GM18499 (cell line): ENCODE data around the gene NARS2.
"Not testable (repeated sequence)": the region's sequence is repeated elsewhere in the genome, so short reads cannot be mapped to it uniquely, and the experiment has no call there.

Experiments
- ATAC-seq: cut with Tn5 transposase; IDR thresholded peaks from one replicate; pipeline ENCODE4 v1.9.1; 2021; ENCODE audit warnings: moderate number of reproducible peaks; ENCODE audit not compliant: insufficient read depth, unreplicated experiment

The NARS2 gene, protein sequence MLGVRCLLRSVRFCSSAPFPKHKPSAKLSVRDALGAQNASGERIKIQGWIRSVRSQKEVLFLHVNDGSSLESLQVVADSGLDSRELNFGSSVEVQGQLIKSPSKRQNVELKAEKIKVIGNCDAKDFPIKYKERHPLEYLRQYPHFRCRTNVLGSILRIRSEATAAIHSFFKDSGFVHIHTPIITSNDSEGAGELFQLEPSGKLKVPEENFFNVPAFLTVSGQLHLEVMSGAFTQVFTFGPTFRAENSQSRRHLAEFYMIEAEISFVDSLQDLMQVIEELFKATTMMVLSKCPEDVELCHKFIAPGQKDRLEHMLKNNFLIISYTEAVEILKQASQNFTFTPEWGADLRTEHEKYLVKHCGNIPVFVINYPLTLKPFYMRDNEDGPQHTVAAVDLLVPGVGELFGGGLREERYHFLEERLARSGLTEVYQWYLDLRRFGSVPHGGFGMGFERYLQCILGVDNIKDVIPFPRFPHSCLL

DNA sequence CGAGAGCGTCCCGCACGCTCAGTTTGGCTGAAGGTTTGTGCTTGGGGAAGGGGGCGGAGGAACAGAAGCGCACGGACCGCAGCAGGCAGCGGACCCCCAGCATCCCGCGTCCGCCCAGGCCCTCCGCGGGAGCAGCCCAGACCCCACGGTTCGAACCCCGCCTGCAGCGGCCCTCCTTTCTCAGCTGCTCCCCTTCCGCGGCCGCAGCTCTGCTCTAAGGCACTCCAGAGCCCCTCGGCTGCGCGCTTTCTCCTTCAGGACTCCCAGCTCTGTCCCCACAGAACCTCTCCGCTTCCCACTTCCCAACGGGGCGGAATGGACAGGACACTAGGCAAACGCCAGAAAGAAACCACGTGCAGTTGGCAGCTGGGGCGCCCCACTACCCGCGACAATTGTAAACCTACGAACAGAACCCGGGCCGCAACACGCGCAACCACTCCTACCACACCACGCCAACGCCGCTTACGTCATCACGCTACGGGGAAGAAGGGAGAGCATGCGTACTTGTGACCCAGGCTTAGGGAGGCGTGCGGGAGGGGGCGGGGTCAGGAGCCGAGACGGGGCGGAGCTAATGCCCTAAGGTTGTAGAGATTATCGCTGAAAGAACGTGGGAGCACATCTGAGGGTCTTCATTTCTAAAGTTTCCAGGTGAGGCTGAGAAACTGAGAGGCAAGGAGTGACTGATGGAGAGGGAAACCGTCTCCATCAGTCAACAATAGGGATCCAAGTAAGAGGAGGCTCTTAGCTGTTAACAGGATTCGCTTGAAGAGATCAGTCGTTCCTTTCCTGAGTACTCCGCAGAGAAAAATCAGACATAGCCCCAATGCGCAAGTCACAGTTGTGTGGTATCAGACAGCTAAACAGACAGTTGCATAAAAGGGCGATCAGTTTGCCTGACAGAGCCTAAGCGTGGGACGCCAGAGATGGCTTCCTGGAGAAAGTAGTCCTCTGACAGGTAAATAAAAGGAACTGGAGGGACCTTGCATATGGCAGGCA, at the start of gene NARS2:
Gene NARS2 (minus strand): TSS at position 479 of the 996 bp plus-strand sequence. CDS start 376 bp downstream, at position 103.
- peak; percentile 67 for ATAC-seq

DNA sequence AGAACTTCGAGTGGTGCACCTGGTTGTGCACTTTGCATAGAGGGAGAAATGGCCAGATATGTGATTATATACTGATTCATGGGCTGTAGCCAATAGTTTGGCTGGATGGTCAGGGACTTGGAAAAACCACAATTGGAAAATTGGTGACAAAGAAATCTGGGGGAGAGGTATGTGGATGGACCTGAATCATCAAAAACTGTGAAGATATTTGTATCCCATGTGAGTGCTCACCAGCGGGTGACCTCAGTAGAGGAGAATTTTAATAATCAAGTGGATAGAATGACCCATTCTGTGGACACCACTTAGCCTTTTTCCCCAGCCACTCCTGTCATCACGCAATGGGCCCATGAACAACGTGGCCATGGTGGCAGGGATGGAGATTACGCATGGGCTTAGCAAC, 48.0 kb upstream of the NARS2 start:
- no peak for ATAC-seq

DNA sequence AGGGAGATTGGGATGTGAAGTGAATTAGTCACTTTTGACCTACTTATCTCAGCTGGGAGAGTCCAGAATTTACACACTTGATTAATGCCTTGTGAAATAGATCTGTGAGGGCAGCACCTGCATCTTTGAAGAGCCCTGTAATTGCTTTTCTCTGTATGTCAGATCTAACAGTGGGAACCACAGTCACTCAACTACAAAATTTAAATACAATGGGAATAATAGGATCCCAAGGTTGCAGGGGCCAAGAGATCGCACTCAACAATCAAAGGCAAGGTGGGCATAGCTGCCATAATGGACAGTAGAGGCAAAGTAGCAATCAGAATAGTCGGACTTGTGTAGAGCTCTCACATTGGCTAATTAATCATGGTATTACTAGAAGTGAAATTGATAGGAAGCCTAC, 45.5 kb upstream of the NARS2 start:
- no peak for ATAC-seq

DNA sequence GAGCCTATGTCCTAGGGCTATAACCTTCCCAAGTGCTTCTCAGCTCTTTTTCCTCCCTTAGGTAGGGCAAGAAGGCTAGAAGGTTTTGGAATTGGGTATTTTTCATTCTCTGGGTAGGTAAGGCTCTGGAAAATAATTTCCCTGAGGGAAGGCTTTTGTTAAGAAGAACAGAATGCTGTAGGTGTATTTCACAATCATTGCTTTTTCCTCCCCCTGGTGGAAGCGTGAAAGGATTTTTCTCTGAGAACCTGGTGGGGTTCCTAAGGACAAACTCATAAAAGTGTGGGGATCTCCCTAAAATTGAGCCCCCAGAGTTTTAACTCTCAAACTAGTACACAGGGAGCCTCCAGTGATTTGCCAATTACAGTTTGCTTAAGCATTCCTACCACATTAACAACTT, 41.1 kb upstream of the NARS2 start:
- ATAC-seq = no peak

DNA sequence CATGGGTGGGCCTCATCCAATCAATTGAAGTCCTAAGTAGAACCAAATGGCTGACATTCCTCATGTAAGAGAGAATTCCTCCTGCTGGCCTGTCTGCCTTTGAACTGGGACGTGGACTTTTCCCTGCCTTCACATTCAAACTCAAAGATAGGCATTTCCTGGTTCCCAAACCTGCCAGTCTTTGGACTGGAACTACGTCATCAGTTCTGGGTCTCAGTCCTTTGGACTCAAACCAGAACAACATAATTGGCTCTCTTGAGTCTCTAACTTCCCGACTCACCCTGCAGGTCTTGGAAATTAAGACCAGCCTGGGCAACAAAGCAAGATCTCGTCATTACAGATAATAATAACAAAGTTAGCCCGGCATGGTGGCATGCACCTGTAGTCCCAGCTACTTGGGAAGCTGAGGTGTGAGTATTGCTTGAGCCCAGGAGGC, 38.7 kb upstream of the NARS2 start:
- no peak for ATAC-seq

DNA sequence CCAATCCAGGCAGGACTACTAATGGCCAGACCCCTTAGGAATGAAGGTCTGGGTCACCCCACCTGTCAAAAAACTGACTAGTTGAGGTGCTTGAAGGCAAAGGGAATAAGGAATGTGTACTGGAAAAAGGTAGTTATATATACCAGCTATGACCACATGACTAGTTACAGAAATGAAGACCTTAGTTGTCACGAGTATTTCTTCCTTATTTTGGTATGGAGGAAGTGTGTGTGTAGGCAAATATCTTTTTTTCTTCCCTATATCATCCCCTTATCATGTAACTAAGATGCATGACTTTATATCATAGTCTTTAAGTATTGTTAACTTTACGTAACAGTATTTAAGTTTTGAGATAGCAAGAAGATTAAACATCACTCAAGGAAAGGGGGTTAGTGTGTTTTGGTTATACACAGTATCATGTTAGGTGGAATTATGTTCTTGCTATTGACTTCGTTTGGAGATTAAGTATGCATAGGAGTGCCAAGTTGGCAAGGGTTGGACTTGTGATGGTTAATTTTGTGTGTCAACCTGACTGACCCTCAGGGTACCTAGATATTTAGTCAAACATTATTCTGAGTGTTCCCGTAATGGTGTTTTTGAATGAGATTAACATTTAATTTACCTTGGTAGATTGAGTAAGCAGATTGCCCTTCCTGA, 38.2 kb upstream of the NARS2 start:
- no peak for ATAC-seq

DNA sequence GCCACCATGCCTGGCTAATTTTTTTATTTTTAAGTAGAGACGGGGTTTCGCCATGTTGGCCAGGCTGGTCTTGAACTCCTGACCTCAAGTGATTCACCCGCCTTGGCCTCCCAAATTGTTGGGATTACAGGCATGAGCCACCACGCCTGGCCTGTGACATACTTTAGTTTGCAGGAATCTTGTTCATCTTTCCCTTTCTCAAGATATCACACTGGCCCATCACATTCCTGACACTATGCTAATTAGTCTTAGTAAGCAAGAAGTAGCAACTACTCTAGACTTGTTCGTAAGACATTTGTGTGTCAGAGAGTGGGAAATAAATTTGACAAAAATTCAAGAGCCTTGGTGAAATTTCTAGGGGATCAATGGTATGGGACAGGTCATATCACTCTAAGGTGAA, 34.7 kb upstream of the NARS2 start:
- not testable (repeated sequence) for ATAC-seq

DNA sequence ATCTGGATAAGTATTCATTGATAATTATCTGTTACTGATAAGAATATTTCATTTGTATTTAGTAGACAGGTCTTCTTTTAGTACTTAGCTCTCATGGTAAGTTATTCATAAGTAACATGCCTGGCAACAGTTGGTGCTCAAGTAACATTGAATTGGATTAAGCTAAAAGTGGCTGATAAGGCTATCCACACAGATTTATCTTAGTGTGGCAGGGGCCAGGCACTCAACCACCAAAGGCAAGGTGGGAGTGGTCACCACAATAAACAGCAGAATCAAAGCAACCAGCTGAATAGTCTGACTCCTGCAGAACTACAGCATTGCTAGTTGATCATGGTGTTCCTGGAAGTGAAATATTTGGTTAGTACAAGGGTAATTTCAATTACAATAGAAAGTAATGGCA, 33.0 kb upstream of the NARS2 start:
- ATAC-seq = no peak

DNA sequence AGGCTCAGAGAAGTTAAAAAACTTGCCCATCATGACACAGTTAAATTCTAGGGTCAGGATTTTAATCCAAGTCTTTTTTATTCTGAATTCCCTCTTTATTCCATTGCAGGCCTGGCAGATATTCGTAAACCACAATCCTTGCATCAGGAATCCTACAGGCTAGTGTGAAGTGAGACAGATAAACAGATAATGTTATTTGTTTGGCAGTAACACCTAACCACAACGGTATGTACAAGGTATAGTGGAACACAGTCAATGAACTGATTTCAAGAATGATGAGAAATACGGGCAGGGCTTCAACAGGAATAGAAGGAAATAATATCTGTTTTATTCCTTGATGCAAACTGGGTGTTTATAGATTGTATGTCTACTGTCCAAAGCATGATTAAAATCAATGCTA, 32.0 kb upstream of the NARS2 start:
- no peak for ATAC-seq

DNA sequence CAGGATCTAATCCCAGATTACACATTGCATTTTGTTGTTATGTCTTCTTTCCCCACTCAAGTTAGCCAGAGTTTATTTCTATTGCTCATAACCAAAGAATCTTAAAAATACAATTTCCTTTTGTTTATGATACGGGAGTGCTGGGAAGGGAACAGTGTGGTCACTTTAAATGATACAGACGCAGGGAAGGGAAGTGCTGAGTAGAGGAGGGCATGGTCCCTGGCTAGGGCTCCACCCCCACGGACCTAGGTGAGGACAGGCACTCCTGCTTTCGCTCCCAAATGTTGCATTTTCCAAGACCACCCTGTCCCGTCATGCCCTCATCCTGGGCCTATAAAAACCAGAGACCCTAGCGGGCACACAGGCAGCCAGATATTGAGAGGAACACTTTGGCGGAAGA, 30.6 kb upstream of the NARS2 start:
- no peak for ATAC-seq

DNA sequence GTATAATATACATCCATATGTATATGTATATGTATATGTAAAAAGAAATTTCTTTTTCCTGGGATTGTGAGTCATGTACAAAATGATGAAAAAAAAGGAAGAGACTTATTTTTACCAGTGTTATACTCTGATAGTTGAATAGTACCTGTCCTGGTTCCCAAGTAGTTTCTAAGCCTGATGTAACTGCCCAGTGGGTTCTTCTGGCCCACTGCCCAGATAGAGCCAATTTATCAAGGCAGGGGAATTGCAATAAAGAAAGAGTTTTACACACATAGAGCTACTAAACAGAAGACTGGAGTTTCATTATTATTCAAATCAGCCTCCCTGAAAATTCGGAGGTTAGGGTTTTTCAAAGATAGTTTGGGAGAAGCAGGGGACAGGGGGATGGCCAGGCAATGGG, 29.1 kb upstream of the NARS2 start:
- ATAC-seq = no peak

DNA sequence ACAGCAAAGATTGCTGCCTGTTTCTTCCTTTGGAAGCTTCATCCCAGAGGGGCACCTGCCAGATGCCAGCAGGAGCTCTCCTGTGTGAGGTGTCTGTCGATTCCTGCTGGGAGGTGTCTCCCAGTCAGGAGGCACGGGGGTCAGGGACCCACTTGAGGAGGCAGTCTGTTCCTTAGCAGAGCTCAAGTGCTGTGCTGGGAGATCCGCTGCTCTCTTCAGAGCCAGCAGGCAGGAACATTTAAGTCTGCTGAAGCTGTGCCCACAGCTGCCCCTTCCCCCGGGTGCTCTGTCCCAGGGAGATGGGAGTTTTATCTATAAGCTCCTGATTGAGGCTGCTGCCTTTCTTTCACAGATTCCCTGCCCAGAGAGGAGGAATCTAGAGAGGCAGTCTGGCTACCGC, 28.1 kb upstream of the NARS2 start:
- not testable (repeated sequence) for ATAC-seq

DNA sequence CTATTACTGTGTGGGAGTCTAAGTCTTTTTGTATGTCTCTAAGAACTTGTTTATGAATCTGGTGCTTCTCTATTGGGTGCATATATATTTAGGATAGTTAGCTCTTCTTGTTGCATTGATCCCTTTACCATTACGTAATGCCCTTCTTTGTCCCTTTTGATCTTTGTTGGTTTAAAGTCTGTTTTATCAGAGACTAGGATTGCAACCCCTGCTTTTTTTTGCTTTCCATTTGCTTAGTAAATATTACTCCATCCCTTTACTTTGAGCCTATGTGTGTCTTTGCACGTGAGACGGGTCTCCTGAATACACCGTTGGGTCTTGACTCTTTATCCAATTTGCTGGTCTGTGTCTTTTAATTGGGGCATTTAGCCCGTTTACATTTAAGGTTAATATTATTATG, 26.4 kb upstream of the NARS2 start:
- not testable (repeated sequence) for ATAC-seq

DNA sequence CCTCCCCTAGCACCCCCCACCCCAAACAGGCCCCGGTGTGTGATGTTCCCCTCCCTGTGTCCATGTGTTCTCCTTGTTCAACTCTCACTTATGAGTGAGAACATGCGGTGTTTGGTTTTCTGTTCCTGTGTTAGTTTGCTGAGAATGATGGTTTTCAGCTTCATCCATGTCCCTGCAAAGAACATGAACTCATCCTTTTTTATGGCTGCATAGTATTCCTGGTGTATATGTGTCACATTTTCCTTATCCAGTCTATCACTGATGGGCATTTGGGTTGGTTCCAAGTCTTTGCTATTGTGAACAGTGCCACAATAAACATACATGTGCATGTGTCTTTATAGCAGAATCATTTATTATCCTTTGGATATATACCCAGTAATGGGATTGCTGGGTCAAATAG, 22.9 kb upstream of the NARS2 start:
- ATAC-seq = not testable (repeated sequence)

DNA sequence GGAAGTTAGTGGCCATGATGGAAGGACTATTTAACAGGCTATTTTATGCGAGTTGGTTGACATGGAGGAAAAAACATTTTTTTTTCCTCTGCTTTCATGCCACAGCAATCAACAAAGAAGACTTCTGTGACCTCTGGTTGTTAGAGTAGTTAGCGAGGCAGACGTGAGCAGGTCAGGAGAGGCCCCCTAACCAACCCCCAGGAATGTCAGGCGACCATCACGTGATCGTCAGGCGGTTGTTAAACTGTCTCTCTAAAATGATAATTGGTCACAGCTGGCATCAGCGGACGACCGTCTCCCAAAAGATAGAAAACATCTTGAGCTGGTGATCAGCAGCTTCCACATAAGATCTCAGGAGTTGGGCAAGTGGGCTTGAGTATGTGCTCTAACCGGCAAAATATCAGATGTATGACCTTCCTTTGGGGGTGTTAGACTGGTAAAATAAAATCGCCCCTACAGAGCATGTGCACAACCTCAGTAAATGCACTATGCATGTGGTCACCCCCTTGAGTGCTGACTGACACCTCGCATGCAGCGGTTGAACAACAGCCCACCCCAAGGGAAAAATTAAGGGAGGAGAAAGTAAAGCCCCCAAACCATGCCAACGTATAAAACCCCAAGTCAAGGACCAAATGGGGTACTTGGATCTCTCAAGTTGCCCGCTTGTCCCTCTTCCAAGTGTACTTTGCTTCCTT, 20.9 kb upstream of the NARS2 start:
- no peak for ATAC-seq

DNA sequence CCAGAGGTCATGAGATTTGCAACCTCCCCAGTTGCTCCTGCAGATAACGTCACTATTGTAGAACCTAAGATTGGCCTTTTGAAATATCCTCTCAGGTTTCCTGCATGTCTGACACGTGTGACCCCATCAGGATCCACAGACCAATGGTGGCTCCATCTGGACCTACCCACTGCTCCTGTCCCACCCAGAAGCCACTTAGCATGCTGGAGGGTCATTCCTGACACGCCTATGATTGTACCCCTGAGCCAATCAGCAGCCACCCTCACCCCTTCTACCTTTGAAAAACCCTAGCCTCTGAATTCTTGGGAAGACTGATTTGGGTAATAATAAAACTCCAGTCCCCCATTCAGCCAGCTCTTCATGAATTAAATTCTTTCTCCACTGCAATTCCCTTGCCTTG, 20.1 kb upstream of the NARS2 start:
- ATAC-seq = no peak

DNA sequence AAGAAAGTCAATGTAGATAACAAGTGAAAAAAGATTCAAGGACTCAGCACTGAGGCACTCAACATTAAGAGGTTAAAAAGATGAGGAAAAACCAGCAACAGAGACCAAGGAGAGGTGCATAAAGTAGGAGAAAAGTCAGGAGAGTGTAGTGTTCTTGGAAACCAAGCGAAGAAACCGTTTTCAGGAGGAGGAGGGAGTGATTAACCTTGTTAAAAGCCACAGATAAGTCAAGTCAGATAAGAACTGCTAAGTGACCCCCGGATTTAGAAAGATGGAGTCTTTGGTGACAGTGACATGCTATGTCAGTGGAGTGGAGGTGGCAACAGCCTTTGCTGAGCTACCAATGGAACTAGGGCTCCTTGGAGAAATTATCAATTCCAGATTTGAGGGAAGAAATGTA, 13.9 kb upstream of the NARS2 start:
- ATAC-seq = no peak

DNA sequence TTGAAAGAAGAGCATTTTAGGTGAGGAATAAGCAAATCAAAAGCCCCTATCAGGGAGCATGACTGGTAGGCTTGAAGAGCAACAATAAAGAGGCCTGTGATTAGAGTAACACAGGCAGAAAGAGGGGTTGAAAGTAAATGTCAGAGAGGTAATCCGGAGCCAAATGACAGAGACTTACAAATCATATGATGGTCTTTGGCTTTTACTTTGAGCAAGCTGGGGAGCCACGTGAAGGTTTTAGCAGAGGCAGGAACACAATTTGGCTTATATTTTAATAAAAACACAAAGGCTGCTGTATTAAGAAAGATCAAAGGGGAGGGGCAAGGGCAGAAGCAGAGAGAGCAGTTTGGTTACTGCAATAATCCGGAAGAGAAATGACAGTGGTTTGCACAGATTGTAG, 12.8 kb upstream of the NARS2 start:
- ATAC-seq = no peak

DNA sequence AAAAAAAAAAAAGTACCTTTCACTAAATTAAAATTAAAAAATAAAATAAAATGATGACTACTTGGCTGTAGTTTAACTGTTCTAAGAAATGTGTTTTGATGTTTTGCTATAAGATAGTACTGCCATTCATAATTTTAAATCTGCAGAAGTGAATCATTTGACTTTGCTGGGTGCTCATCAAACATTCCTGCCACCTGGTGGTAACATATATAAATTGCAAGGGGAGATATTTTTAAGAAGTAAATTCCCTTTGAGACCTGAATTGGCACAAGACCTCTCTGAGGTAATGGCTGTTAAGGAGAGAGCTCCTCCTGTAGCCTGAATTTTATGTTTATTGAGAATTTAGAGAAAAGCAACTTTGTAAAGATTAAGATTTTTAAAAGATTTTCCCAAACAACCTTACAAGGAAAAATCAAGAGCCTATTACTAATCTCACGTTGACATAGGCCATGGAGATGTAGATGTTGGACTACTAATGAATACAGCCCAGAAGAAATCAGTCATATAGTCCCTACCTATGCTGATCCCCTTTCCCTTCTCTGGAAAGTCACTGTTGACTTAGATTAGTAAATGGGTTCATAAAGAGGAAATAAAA, 11.9 kb upstream of the NARS2 start:
- ATAC-seq = no peak

DNA sequence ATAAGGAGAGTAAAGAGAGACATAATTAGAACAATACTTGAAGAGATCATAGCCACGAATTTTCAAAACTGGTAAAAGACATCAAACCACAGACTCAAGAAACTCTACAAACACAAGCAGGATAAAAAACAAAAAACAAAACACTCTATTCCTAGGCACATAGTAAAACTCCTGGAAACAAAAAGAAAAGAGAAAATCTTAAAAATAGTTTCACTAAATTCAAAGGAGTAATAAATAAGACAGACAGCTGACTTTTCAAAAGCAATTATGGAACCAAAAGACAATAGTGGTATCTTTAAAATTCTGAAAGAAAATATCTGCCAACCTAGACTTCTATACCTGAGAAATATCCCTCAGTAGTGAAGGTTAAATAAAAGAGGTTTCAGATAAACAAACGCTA, 9.2 kb upstream of the NARS2 start:
- no peak for ATAC-seq
